Testis (tissue), 3 donors: Measurements from ENCODE around the gene CX3CL1. TPM values are rescaled to one million over a fixed set of nuclear protein-coding genes. Genes with fewer than 3 reads are reported as not detected.
"Not testable (repeated sequence)": the region's sequence is repeated elsewhere in the genome, so short reads cannot be mapped to it uniquely, and the experiment has no call there.

ENCODE experiments used
- DNase-seq: peaks from one replicate; pipeline ENCODE4 v3.0.0-alpha.2; 2019
- H3K27ac ChIP-seq, 2 donors: fragments of 200-600 bp; sonication (generic); one replicate each; pipeline ENCODE4 v1.5.1; 2019
- H3K27me3 ChIP-seq: fragments of 200-600 bp; sonication (generic); one replicate; pipeline ENCODE4 v1.5.1; 2019
- H3K36me3 ChIP-seq: fragments of 200-600 bp; sonication (generic); one replicate; pipeline ENCODE4 v1.5.1; 2017; ENCODE audit warnings: low read depth; ENCODE audit errors: missing control alignments
- H3K4me1 ChIP-seq: fragments of 200-600 bp; sonication (generic); one replicate; pipeline ENCODE4 v1.5.1; 2019
- H3K4me3 ChIP-seq, 2 donors: fragments of 200-600 bp; sonication (generic); one replicate each; pipeline ENCODE4 v1.5.1; 2017 to 2019
- H3K9me3 ChIP-seq: fragments of 200-600 bp; sonication (generic); one replicate; pipeline ENCODE4 v1.5.1; 2017
- CTCF ChIP-seq, 3 experiments: fragments of 450-650 bp in 2 of 3; fragments of 200-600 bp in 1 of 3; sonication (generic) in 1 of 3; IDR thresholded peaks; one replicate each; pipeline ENCODE4 v1.5.1; 2016 to 2019; ENCODE audit warnings: antibody characterized with exemption in 3 of 3, mild to moderate bottlenecking in 2 of 3, moderate library complexity in 1 of 3
- POLR2A ChIP-seq: fragments of 450-650 bp; IDR thresholded peaks from one replicate; pipeline ENCODE4 v1.6.1; 2017; ENCODE audit warnings: antibody characterized with exemption, mild to moderate bottlenecking, moderate library complexity
- WGBS, 2 donors: methylation state at CpG; one replicate each; pipeline ENCODE4 v1.1.5; 2018; 5-methylcytosine and 5-hydroxymethylcytosine counted together
- intact Hi-C: fragments of 100-400 bp; cut with DNase I; formaldehyde crosslinking; loops from one replicate; pipeline ENCODE4 v1.15.1; 2023; ENCODE audit warnings: low total_unique reads
- polyA plus RNA-seq: library from polyadenylated mRNA; stranded (reverse); fragments of 350-450 nt; fragmentation: Illumina TruSeq; extraction: RNeasy Lipid Tissue Mini Kit (QIAGEN cat#74804); gene quantifications from one replicate; pipeline ENCODE4 v1.2.3, GENCODE V29; 2014; ENCODE audit warnings: low read depth, low replicate concordance; ENCODE audit not compliant: insufficient read depth
- total RNA-seq, 2 donors: library from RNA; depleted of rRNA; stranded (reverse); fragments of >200 nt; gene quantifications; one replicate each; pipeline ENCODE4 v1.2.3, GENCODE V29; 2016

The CX3CL1 gene
- total and polyA plus RNA-seq, 3 donors from 2014 or later: 8.5 to 19.6 (median 12.9) TPM

- H3K4me1 ChIP-seq: no peaks in the 10 kb centered on the region
- no peak for DNase-seq
- WGBS, 2 donors: 89 to 95% methylated on average over 3 of the region's 3 CpGs
- intact Hi-C loops: no loop called here
- H3K27me3 ChIP-seq: no peaks in the 10 kb centered on the region
- no peaks in the 10 kb centered on the region for H3K36me3 ChIP-seq
- H3K27ac ChIP-seq: no peak overlapping the region
- H3K9me3 ChIP-seq: no peaks in the 10 kb centered on the region
- no peak for TF ChIP-seq POLR2A
- TF ChIP-seq CTCF (IDR thresholded peaks at IDR 0.05): no peak
- H3K4me3 ChIP-seq: no peak overlapping the region
These were observed 40.9 kb upstream of the CX3CL1 start for GRCh38 chr16:57331355-57331754.

- intact Hi-C loops: no loop called here
- 95 to 100% methylated on average over 1 of the region's 1 CpG for WGBS, 2 donors
- TF ChIP-seq POLR2A (no peak), CTCF (IDR thresholded peaks at IDR 0.05) (no peak)
These were observed 38.9 kb upstream of the CX3CL1 start for GRCh38 chr16:57333402-57333801.

GRCh38 chr16:57335366-57335765 lies 36.9 kb upstream of the CX3CL1 start:
- Histone ChIP-seq H3K36me3 (no peaks in the 10 kb centered on the region), H3K27me3 (no peaks in the 10 kb centered on the region), H3K27ac (no peak overlapping the region), H3K4me3 (no peak overlapping the region), H3K9me3 (no peaks in the 10 kb centered on the region), H3K4me1 (no peaks in the 10 kb centered on the region)
- intact Hi-C loops: no loop called here
- no peak for TF ChIP-seq CTCF (IDR thresholded peaks at IDR 0.05)
- no peak for TF ChIP-seq POLR2A
- DNase-seq: no peak
- WGBS, 2 donors: 91 to 96% methylated on average over 4 of the region's 4 CpGs

More at GRCh38 chr16:57333402-57333801, 38.9 kb upstream of the CX3CL1 start:
- H3K9me3 ChIP-seq: no peaks in the 10 kb centered on the region
- H3K27me3 ChIP-seq: no peaks in the 10 kb centered on the region
- H3K4me3 ChIP-seq: no peak overlapping the region
- H3K36me3 ChIP-seq: no peaks in the 10 kb centered on the region
- H3K4me1 ChIP-seq: no peaks in the 10 kb centered on the region
- DNase-seq: no peak
- no peak overlapping the region for H3K27ac ChIP-seq

- Histone ChIP-seq H3K36me3 (no peaks in the 10 kb centered on the region), H3K27ac (no peak overlapping the region), H3K9me3 (no peaks in the 10 kb centered on the region), H3K4me1 (no peaks in the 10 kb centered on the region), H3K4me3 (no peak overlapping the region), H3K27me3 (no peaks in the 10 kb centered on the region)
- TF ChIP-seq CTCF (IDR thresholded peaks at IDR 0.05): no peak
- no peak for TF ChIP-seq POLR2A
- intact Hi-C loops: no loop called here
- DNase-seq: no peak
- WGBS, 2 donors: 72 to 88% methylated on average over 6 of the region's 6 CpGs
These were observed 31.2 kb upstream of the CX3CL1 start for GRCh38 chr16:57341062-57341440.

- 80 to 89% methylated on average over 8 of the region's 8 CpGs for WGBS, 2 donors
- Histone ChIP-seq H3K27me3 (no peaks in the 10 kb centered on the region), H3K27ac (no peak overlapping the region), H3K9me3 (no peaks in the 10 kb centered on the region), H3K4me3 (no peak overlapping the region), H3K36me3 (no peaks in the 10 kb centered on the region), H3K4me1 (no peaks in the 10 kb centered on the region)
- intact Hi-C loops: no loop called here
- TF ChIP-seq POLR2A: no peak
- no peak for TF ChIP-seq CTCF (IDR thresholded peaks at IDR 0.05)
- DNase-seq: no peak
These were observed 30.6 kb upstream of the CX3CL1 start for GRCh38 chr16:57341441-57342303.

GRCh38 chr16:57342606-57343005 lies 29.7 kb upstream of the CX3CL1 start:
- H3K27me3 ChIP-seq, H3K4me1 ChIP-seq, intact Hi-C loops, H3K9me3 ChIP-seq, H3K4me3 ChIP-seq, DNase-seq, H3K27ac ChIP-seq, H3K36me3 ChIP-seq: not testable (repeated sequence)
- WGBS, 2 donors: 92 to 93% methylated on average over 9 of the region's 9 CpGs
